HG02973 (cell line): Measurements from ENCODE around the gene KIFAP3.
"Not testable (repeated sequence)": the region's sequence is repeated elsewhere in the genome, so short reads cannot be mapped to it uniquely, and the experiment has no call there.

Experiments used
- ATAC-seq: cut with Tn5 transposase; IDR thresholded peaks from one replicate; pipeline ENCODE4 v1.9.1; 2021; ENCODE audit warnings: moderate library complexity; ENCODE audit not compliant: unreplicated experiment

Gene KIFAP3

GRCh38 chr1:169892176-169892926, 182.1 kb downstream of the KIFAP3 start:
- ATAC-seq: no peak

GRCh38 chr1:169891539-169891885, 183.0 kb downstream of the KIFAP3 start:
- no peak for ATAC-seq

- ATAC-seq: no peak
These were observed 183.5 kb downstream of the KIFAP3 start for GRCh38 chr1:169890761-169891538.

DNA sequence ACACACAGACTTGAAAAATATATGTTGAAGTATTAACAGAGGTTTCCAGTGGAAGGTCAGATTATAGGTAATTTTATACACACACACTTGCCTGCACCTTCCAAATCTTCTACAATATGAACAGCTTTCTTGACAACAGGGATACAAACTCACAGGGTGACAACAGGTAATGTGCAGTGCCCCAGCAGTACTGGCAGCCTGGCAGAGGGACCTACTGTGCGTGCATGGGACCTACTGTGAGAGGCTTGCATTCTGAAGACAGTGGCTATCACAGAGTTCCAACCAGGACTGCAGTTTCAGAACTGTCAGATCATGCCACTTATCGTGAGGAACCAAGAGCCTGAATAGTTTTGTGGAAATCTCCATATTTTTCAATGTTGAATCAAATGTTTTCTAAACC, 184.6 kb downstream of the KIFAP3 start:
- ATAC-seq: no peak

DNA sequence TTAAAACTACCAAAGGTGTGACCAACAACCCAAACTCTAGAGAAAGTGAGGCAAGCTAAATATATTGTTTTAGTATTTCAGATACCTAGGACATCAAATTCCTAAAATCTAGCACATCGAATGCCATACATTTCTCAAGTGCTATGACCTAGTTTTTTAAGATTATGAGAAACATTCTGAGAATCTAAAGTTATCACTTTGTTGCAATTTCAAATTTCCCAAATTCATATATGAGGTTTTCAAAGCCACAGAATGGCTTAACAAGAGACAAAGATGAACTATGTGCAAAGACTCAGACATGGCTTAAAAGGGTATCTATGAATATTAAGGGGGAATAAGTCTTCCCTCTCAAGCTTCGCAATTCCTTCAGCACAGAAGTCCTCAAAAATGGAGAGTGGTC, 187.6 kb downstream of the KIFAP3 start:
- ATAC-seq: no peak

- no peak for ATAC-seq
These were observed 188.1 kb downstream of the KIFAP3 start for GRCh38 chr1:169886422-169886821.

DNA sequence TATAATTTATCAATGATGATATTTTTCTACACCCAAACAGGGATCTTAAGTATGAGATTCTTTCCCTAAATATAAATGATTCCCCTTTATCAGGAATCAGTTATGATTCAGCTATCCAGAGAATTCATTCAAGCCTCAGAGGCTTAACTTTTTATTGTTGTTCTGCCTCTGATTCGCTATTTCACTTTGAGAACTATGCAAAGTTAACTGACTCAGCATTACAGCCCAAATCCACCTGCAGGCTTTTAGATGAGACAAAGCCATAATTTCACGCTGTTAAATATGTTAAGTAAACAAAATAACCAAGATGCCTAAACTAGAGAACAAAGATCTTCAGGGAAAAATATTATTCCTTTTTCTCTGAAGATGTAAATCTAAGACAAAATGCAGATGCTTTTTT, 189.3 kb downstream of the KIFAP3 start:
- ATAC-seq: no peak

- ATAC-seq: no peak
These were observed 189.9 kb downstream of the KIFAP3 start for GRCh38 chr1:169884634-169885033.

DNA sequence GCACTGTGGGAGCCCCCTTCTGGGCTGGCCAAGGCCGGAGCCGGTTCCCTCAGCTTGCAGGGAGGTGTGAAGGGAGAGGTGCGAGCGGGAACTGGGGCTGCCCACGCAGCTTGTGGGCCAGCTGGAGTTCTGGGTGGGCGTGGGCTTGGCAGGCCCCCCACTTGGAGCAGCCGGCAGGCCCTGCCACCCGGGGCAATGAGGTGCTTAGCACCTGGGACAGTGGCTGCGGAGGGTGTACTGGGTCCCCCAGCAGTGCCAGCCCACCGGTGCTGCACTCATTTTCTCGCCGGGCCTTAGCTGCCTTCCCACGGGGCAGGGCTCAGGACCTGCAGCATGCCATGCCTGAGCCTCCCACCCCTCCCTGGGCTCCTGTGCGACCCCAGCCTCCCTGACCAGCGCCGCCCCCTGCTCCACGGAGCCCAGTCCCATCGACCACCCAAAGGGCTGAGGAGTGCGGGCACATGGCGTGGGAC, 192.4 kb downstream of the KIFAP3 start:
- no peak for ATAC-seq

DNA sequence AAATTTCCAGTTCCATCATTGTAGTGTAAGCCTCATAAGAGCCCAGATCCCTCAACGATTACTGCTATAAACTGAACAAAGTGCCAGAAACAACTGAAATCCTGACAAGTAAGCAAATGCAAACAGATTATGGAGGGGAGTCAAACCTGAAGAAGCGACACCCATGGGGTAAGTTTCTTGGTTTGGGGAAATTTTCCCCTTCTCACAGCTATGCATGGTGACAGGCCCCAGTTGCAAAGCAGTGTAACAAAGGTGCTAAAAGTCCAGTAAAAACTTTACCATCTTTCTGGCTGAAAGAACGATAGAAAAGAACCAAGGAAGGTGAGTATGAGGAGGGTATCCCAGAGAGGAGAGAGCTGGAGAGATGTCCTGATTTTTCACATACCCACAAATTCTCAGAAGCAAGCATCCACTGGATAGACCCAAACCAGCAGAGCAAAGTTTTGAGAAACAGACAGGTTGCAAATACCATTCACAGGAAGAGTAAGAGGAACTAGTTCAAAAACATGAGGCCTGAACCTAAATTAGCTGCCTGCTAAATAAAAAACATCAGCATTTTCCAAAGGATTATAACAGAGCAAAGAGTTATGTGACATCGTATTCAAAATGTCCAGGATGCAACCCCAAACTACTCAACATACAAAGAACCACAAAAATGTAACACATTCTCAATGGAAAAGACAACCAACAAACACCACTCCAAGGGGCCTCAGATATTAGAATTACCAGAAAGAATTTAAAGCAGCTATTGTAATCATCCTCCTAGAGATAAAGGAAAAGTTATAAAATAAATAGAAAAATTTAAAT, 195.3 kb downstream of the KIFAP3 start:
- ATAC-seq: no peak

DNA sequence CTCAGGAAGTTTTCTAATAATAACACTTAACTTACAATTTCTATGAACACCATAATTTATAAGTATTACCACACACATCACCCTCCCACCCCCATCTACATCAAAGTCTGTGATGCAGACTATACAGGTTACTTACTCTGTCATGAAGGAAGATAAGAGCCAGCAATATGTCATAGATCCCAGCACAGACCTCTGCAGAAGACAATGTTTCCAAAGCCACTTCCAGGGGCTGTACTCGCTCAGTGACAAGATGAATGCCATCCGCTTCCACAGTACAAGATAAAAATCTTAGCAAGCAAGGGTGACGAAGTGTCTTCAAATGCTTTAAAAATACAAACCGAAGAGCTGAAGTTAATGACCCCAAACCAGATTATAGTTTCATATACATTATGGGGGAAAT, 196.0 kb downstream of the KIFAP3 start:
- no peak for ATAC-seq

DNA sequence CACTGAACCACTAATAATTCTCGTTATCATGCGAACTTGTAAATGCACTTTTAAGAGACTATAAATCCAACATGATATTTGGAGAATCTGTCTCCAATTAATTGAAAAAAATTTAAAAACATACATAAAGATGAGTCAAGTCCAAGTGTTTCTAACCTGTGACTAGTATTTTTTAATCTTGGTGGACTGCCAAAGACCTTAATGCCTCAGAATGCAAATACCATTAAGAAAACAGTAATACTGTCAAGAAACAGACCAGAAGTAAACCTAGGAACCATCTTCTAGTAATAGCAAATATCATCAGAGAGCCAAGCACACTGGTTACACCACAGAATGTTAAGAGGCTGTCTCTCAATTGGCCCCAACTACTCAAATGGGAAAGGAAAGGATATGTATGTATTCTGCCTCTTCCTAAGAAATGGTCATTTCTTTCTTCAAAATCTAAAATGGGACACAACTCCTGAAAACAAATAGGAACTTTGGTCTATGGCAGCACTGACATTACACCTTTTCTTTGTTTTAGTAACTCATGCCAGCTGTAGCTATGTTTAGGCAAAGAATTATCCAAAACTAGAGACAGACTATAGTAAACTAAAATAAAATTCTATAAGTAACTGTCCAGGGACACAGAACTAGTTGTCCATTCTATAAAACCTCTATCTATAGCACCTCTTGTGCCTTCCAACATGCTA, 196.5 kb downstream of the KIFAP3 start:
- ATAC-seq: no peak

DNA sequence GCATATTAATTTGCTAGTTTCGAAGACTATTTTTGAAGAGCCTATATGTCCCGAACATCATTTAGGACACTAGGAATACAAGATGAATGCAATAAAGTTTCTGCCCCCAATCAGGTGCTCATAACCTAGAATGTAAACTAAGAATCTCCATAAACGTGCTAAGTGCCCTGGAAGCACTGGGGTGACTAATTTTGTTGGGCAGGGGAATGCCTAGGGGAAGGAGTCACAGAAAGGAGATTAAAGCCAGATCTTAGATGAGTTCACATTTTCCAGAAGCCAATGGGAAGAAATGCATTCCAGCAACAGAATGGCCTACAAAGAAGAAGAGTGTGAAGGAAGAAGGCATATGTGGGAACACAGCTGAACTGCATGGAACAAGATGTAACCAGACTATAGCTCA, 200.3 kb downstream of the KIFAP3 start:
- no peak for ATAC-seq

- ATAC-seq: no peak
These were observed 200.8 kb downstream of the KIFAP3 start for GRCh38 chr1:169873582-169874199.

- no peak for ATAC-seq
These were observed 201.6 kb downstream of the KIFAP3 start for GRCh38 chr1:169872906-169873305.

- not testable (repeated sequence) for ATAC-seq
These were observed 202.5 kb downstream of the KIFAP3 start for GRCh38 chr1:169871988-169872387.
